ENCODE data around the gene VARS2.

Gene VARS2

DNA sequence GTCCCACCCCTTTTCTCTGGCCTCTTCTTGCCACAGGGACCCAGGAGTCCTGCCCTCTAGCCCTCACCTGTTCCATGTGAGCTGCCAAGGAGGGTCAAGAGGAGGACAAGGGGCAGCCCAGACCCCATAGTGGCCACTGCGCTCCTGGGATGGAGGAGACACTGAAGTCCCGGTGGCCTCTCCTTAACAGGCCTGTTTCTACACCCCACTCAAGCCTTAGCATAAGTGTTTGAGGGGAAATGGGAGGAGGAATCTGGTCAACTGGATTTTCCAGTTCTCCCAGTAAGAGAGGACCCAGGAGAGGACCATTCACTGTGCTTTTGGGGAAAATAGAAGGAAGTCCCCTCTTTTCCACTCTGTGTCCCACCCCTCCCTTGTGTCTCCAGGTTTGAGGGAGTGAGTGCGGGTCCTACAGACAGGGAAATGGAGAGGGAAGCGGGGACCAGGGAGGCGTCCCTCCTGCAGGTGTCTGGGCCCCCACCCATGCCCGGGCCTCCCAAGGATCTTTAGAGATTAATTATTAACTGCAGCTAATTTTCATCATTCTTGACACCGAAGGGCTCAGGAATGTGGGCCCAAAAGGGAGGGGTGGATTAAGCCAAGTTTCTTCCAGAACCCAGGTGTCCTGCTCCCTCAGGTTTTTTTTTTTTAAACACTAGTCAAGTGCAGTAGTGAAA is 18.1 kb downstream of the VARS2 start, which contains the start of gene SFTA2:
SFTA2 (minus strand) TSS at position 202 of the 677 bp plus-strand sequence; CDS start at position 128, 74 bp downstream.
- DNase-seq = no peak

DNA sequence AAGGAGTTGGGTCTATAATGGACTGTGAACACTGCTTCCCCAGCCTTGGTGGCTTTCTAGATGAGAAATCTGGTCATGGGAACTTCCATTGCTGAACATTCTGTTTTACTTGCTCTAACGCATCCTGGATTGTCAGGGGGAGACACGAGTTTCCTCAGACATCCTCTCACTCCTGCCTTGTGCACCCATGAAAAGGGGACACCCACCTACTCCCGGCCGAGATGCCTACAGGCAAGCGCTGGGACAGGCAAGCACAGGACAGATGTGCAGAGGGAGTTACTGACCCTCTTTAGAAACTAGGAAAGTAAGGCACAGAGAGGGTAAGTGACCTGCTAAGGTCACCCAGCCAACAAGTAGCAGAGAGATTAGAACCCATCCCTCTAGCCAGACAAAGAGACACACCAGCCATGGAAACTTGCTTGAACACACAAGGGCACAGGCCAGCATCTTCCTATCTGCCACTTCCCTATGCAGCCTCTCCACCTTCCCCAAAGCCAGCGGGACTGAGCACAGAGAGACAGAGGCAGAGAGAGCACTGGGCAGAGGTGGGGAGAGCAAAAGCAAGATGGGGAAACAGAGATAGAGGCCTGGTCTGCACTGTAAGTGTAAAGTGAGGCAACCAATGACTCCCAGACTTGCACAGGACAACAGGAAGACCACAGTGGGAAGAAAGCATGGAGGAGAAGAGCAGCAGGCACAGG is 18.8 kb downstream of the VARS2 start:
- no peak for DNase-seq

DNA sequence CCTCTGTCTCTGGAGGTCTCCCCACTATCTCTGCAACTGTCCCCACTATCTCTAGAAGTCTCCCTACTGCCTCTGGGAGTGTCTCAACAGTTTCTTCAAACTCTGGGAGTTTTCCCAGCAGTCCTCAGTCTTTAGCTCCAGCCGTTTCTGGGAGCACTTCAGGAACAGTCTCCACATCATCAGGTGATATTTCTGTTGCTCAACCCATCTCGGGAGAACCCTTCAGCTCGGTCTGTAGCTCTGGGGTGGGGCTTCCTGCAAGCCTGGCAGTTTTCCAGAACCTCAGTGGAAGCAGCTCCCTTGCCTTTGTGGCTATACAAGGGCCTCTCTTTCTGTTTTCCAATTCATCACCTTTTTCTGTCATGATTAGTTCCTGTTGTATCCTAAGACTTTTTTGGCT is 21.0 kb downstream of the VARS2 start:
- no peak for DNase-seq

DNA sequence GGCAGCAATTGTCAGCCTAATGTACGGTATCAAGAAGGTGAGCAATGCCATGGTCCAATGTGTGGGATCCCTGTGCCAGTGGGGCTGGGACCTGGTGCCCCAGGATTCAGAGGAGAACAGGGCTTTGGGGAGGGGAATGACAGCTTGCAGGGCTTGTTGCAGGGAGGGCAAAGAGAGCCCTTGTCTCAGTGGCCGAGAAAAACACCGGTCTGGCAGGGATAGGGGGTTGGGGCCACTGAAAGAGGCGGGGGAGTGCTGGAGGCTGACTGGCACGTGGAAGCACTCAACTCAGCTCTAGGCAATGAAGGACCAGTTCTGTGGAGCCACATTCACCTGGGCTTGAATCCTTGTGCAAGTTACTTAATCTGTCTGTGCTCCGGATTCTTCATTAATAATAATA is 23.2 kb downstream of the VARS2 start:
- DNase-seq = no peak

DNA sequence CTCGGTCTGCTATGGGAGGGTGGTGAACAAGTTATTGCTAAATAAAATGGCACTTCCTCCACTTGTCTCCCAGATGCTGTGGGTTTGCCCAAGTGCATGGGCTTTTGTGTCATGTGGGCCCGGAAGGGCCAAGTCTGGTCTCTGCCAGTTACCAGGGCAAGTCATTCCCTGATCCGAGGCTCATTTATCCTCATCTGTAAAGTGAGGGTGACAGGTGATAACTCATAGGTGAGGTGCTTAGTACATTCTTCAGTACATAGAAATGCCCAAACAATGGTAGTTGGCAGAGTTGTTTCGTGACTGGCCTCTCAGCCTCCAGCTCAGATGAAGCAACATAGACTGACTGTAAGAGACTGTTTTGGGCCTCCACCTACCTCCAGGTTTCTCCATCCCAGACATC is 24.7 kb downstream of the VARS2 start:
- no peak for DNase-seq

DNA sequence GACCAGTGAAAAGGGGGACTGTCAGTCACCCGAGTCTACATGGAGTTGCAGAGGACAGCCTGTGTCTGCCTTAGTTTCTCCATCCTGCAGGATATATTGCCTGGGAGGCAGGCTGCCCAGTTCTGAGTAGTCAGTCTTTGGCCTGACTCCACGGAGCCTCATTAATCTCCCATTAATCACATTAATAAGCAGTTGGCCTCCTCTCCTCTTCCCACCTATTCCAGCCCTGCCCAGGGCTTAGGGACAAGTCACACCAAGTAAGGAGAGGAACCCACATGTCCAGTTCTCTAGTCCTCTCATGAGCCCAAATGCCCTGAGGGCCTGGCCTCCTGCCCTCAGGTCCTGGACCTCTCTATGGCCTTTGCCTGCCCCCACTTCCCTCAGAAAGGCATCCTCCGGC is 25.4 kb downstream of the VARS2 start:
- DNase-seq = no peak

DNA sequence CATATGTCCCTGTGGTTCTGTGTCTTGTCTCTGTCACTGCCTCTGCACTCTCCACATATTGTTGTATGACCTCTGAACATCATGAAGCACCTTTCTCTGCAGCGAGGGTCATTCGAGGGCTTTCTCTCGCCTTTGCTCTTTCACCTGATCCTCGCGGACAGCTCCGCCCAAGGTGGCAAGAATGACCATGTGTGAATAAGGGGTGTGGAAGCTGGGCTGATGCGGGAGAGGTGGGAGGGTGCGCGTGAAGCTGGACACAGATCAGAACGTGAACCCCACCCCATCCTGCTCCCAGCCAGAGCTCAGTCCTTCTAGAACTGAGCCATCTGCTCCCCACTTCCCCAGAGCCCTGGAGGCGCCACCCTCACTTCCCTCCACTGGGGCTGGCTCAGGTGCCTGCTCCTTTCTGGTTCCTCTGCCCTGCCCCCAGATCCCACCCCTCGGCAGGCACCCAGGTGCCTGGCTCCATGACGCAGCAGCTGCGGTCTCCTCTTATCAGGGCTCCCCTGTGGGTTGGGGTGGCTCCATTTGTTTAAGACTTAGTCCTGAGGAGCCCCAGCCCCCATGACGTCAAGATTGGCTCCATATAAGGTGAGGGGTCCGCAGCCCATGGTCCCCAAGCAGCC is 26.4 kb downstream of the VARS2 start, which contains the start of gene MUCL3:
MUCL3 (plus strand) TSS at position 613 of the 626 bp plus-strand sequence. CDS start 27 bp downstream, outside the sequence.
- no peak for DNase-seq

DNA sequence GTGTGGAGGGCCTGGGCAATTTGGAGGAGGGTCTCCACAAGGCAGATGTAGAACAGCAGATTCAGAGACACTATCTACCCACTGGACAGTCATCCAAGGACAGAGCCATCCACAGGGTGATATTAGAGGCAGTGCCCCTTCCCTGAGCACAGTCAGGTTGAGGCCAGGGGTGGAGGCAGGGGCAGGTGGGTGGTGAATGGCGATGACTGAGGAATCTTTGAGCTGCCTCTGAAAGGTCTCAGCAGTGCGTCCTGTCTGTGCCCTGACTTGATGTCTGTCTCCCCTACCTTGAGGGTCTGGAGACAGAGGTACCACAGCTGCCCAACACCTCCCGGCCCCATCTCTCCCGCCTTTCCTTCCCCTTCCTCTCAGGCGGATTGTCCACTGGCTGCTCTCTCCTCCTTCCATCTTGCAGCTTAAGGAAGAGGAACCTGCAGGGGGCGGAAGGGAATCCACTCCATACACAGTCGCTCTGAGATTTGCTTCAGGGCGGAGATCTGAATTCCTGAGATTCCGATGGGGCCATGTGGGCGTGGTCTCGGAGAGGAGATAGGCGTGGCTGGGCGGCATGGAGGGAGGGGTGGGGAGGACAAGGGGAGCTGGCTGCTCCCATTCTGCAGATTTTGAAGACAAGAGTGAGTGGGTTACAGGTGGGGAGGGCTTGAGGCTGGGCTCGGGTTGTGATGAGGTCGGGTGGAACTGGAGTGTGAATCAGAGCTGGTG is 28.5 kb downstream of the VARS2 start:
- DNase-seq = no peak

DNA sequence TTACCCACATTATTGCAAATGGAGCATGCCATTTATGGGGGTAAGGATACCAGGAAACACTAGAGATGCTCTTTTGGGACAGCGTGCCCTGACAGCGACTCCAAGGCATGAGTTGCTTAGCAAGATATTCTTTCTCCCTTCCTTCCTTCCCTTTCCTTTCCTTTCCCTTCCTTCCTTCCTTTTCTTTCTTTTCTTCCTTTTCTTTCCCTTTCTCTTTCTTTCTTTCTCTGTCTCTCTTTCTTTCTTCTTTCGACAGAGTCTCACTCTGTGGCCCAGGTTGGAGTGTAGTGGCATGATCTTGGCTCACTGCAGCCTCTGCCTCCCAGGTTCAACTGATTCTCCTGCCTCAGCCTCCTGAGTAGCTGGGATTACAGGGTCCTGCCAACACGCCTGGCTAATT is 30.0 kb downstream of the VARS2 start:
- no peak for DNase-seq

DNA sequence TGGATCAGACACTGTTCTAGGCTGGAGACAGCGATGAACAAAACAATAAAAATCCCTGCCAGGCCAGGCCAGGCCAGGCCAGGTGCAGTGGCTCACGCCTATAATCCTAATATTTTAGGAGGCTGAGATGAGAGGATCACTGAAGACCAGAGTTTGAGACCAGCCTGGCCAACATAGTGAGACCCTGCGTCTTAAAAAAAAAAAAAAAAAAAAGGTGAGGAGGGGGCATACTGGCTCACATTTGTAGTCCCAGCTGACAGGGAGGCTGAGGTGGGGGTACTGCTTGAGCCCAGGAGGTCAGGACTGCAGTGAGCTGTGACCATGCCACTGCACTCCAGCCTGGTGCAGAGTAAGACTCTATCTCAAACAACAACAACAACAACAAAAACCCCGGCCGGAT is 31.2 kb downstream of the VARS2 start:
- DNase-seq = no peak

DNA sequence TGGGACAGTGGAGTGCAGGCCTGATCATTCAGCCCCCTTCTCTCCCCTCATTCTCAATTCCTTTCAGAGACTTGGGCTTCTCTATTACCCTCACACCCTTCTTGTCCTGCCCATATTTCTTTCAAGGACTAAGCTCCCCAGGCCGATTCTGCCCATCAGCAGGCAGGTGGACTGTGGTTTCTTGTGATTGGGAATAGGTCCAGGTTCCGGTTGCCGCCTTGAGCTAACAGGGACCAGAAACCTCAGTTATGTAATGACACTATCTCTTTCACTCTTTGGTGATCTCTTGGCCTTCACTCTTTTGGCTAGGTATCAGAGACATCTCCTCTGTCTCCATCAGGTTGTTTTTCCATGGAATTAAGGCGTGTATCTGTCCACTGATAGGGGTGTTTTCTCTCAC is 33.2 kb downstream of the VARS2 start:
- DNase-seq = no peak

DNA sequence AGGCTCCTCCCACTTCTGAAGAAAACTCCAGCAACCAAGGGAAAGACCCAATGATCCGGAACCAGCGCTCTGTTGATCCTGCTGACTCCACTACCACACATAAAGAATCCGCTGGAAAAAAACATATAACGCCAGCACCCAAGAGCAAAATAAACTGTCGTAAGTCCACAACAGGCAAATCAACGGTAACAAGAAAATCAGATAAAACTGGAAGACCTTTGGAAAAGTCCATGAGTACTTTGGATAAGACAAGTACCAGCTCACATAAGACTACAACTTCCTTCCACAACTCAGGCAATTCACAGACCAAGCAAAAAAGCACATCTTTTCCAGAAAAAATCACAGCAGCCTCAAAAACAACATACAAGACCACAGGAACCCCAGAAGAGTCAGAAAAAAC is 34.8 kb downstream of the VARS2 start:
- DNase-seq = no peak

DNA sequence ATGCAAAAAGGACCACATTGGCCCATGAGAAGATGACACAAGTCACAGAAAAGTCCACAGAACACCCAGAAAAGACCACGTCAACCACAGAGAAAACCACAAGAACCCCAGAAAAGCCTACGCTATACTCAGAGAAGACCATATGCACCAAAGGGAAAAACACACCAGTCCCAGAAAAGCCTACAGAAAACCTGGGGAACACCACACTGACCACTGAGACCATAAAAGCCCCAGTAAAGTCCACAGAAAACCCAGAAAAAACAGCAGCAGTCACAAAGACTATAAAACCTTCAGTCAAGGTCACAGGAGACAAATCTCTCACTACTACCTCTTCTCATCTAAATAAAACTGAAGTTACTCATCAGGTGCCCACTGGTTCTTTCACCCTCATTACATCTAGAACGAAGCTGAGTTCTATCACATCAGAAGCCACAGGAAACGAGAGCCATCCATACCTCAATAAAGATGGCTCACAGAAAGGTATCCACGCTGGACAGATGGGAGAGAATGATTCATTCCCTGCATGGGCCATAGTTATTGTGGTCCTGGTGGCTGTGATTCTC is 38.0 kb downstream of the VARS2 start:
- no peak for DNase-seq

DNA sequence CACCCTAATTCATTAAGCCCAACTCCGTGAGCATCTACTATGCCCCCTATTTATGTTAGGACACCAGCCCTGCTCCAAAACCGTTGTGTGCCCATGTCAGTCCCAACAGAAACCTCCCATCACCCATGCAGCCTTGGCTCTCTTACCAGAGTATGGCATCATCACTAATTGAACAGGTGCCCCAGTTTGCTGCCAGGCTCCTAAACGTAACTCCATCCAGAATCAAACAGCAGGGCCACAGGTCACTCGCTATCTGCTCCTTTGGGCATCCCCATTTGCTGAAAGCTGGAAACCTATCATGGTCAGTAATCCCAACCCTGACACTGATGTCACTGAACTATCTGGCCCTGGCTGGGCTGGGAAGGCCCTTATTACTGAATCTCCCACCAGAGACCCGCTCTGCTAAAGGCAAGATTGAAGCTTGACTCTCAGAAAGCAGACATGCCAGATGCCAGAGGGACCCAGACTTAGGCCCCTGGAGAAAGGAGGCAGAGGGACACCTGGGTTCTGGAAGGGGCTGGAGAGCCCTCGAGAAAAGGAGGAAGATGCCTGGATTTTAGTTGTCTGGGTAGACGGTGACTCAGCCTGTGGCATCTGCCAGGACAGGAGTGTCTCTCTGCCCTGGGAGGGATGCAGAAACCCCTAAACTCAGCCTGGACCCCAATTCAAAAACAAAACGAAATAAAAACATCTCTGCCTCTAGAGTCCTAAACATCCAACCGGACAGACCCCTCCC is 40.8 kb downstream of the VARS2 start:
- DNase-seq = no peak

DNA sequence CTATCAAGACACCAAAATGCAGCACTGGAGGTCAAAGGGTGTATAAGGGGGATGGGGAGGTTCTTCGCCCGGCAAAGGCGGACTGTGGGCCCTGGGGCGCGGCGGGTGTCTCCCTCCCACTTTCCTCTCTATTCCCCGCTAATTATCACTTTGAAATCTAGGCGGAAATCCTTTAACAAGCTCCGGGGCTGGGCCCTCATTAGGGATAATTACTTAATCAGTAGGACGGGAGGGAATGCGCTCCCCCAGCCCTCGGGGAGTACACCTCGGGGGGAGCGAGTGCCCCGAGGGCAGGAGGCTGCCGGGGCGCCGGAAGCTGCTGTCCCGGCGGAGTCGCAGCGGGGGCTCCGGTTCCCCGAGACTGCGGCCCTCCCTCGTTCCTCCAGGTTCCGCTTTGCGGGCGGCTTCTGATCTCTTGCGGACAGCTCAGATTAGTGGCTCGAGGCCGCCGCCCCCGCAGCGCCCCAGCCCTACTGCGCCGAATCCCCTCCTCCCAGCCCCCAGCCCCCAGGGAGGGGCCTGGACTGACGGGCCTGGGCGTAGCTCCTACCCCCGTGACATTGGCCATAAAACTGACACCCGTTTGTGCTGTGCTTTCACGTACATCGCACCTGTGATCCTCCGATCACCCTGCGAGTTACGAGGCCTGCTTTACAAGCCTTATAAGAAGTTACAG is 41.5 kb downstream of the VARS2 start:
- peak; percentile 44 for DNase-seq

DNA sequence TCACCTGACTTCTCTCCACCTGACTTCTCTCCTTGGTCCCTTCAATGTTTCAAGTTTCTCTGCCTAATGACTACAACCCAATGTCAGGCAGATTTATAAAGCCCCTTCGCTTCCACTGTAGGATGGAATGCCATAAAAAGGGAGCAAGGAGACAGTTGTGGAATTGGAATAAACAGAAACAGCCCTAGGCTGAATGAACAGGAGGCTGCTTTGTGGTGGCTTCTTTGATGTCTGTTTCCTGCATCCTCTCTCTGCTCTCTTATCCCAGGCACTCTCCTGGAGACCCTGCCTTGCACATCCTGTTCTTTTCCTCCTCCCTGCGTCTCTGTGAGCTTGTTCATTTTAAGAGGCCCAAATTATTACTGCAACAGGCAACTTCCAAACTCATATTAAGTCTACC is 43.7 kb downstream of the VARS2 start:
- DNase-seq = no peak

DNA sequence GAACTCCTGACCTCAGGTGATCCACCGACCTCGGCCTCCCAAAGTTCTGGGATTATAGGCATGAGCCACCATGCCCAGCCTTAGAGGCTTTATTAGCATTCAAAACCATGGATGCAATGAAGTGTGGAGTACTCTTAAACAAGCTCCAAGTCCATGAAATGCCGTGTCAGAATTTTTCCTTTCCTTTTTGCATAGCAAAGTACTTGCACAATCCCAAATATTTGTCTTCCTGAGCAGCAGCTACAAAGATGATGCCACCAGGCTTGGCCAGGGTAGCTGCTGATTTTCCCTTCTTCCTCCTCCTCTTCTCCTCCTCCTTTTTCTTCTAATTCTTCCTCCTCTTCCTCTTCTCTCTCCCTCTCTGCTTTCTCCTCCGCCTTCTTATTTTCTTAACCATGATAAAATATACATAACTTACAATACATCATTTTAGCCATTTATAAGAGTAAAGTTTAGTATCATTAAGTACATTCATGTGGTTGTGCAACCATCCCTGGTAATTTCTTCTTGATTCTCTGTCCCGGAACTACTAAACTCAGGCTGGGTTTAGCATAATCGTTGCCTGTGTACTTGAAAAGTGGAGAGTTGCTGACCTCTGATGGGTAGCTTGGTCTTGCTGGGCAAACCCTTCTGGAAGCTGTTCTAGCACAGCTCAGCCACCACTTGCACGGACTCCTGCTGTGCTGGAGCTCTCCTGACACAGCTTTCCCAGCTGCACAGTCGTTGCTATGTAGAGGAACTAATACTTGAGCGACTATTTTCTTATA is 47.1 kb downstream of the VARS2 start:
- no peak for DNase-seq

DNA sequence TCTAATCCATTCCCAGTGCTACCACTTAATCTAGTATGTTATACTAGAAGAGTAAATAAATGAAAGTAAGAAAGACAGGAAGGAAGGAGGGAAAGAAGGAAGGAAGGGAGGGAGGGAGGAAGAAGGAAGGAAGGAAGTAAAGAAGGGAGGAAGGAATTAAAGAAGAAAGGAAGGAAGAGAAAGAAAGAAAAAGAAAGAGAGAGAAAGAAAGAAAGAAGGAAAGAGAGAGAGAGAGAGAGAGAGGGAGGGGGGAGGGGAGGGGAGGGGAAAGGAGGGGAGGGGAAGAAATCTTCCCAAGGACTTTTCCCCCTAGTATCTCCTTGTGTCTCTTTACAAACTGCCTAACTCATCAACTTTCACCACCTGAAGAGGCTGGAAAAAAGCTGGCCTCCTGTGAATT is 48.7 kb downstream of the VARS2 start:
- no peak for DNase-seq

DNA sequence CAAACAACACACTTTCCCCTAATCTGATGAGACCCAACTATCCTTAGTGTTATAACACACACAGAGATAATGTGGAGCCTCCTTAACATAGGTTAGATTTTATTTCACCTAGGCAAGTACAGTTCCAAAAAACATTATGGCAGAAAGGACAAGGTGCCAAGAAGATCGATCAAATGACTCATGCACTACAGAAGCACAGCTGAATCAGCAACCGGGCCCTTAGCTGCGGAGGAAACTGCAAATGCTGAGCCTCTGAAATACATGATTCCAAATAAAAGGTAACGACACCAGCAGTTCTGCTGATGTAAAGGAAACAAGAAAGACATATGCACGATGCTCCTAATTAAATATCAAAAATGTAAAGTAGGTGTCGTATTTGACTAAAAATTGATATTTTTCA is 49.6 kb downstream of the VARS2 start:
- DNase-seq = peak; percentile 3

DNA sequence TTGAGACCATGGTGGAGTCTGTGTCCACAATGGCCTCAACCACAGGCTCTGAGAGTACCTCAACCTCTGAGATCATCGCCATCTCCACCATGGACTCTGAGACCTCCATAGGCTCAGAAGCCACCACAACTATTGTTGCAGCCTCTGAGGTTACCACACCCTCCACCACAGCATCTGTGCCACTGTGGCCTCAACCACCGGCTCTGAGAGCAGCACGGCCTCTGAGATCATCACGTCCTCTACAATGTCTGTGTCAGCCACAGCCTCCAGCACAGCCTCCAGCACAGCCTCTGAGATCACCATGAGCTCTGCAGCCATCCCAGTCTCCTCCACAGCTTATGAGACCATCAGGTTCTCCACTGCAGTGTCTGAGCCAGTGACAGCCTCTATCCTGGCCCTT is 50.0 kb downstream of the VARS2 start:
- DNase-seq = peak; percentile 20

DNA sequence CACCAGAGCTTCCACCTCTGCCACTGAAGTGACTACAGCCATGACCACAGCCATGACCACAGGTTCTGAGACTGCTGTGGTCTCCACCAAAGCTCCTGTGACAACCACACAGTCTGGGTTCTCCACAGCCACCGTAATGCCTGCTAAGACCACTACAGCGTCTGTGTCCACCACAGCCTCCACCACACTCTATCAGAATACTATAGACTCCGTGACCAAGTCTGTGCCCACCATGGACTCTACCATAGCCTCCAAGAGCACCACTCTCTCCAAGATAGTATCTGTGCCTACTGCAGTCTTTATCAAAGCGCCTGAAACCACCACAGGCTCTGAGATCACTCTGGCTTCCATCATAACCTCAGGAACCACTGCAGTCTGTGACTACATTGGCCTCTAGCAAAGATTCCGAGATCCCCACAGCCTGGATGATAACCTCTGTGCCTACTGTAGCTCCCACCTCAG is 51.1 kb downstream of the VARS2 start:
- peak; percentile 10 for DNase-seq

Data from activated CD4-positive, alpha-beta T cell treated with anti-CD3 and anti-CD28 coated beads, Interleukin-2, amount 50 U/mL, for 16 hours (primary cell).